Measurements from ENCODE around the gene WWP2.
A peak's percentile ranks its signal among the peaks of the same experiment; 100 is the strongest.
"Not testable (repeated sequence)": the region's sequence is repeated elsewhere in the genome, so short reads cannot be mapped to it uniquely, and the experiment has no call there.

The WWP2 gene

GRCh38 chr16:69951672-69952031 is 189.5 kb downstream of the WWP2 start:
- not testable (repeated sequence) for DNase-seq

GRCh38 chr16:69952116-69952515 is 190.0 kb downstream of the WWP2 start:
- DNase-seq = peak; percentile 2

GRCh38 chr16:69952572-69953355 is 190.6 kb downstream of the WWP2 start:
- DNase-seq = not testable (repeated sequence)

GRCh38 chr16:69954241-69954640 is 192.1 kb downstream of the WWP2 start:
- DNase-seq = not testable (repeated sequence)

GRCh38 chr16:69963312-69963711 is 201.2 kb downstream of the WWP2 start:
- not testable (repeated sequence) for DNase-seq

DNA sequence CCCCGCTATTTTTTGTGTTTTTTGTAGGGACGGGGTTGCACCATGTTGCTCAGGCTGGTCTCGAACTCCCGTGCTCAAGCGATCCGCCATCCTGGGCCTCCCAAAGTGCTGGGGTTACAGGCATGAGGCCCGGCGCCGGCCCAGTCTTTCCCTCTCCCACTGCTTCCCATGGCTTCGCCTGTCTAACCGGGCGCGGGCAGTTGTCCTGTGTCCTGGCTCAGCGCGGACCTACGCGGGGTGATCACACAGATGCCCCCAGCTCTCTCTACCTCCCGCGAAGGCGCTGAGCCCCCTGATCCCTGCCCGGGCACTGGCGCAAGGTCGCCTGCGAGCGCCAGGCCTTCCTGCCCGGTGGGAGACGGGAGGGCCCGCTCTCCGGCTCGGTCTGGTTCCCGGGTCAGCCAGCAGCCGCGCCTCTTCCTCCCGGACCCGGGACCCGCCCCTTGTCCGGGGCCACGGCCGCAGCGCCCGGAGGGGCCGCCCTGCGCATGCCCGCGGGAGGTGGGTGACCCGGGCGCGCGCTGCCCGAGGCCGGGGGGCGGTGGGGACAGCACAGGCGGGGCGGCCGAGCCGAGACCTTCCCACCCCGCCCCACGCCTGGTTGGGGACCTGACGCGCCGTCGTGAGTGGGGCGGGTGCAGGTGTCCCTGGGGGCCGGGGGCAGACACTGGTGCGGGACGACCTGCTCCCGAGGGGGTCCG is 203.0 kb downstream of the WWP2 start:
- DNase-seq = peak; percentile 84

DNA sequence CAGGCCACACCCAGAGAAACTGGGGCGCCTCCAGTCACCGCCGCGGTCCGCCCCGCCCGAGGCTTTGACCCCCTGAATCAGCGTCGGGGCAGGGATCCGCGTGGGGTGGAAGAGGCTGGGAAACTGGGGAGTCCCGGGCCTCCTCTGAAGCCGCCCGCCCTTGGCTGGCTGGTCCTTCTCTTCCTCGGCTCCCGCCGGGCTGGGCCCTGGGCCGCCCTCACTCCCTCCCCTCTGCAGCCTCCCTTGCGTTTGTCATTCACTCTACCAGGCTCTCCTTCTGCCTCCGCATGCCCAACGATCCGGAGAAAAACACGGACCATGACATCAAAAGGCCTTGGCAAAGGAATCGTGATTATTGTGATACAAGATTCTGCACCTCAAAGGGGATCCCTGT is 203.5 kb downstream of the WWP2 start:
- DNase-seq = peak; percentile 18

- DNase-seq = not testable (repeated sequence)
Observed at GRCh38 chr16:69967688-69968087, 205.6 kb downstream of the WWP2 start.

GRCh38 chr16:69968125-69968524 is 206.0 kb downstream of the WWP2 start:
- DNase-seq = not testable (repeated sequence)

DNA sequence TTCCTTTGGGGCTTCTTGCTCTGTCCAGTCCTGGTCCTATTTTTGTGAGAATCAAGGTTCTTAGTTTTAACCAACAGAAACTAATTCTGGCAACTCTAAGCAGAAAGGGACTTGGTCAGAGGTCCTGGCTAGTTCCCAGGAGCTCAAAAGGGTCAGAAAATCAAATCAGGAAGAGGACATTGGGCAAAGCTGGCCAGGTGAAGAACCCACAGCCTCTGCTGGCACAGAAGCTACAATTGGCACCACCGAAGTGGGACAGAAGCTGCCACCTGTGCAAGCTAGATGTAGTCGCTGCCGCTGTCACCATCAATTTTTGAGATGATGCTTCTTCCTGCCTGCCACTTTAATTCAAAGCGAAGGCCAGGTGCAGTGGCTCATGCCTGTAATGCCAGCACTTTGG is 207.5 kb downstream of the WWP2 start:
- not testable (repeated sequence) for DNase-seq

- not testable (repeated sequence) for DNase-seq
Observed at GRCh38 chr16:69972120-69972519, 210.0 kb downstream of the WWP2 start.

- DNase-seq = not testable (repeated sequence)
Observed at GRCh38 chr16:69972935-69973334, 210.8 kb downstream of the WWP2 start.

GRCh38 chr16:69985196-69985595 is 223.1 kb downstream of the WWP2 start:
- DNase-seq = not testable (repeated sequence)

Measured in eye (tissue), 1 donor.